ENCODE data around the gene AMBN. TPM values are rescaled to one million over a fixed set of nuclear protein-coding genes. Genes with fewer than 3 reads are reported as not detected.

Gene AMBN
- polyA plus RNA-seq, 1 of the 3 experiments (the other 2 are of a cell fraction), result not detected

- no peaks in the 10 kb centered on the region for H4K20me1 ChIP-seq (ENCODE audit: insufficient read depth)
- ChIA-PET CTCF (no interaction called here), POLR2A (no interaction called here)
- no peaks in the 10 kb centered on the region for H3K9me2 ChIP-seq
- TF ChIP-seq, protein P1, sequence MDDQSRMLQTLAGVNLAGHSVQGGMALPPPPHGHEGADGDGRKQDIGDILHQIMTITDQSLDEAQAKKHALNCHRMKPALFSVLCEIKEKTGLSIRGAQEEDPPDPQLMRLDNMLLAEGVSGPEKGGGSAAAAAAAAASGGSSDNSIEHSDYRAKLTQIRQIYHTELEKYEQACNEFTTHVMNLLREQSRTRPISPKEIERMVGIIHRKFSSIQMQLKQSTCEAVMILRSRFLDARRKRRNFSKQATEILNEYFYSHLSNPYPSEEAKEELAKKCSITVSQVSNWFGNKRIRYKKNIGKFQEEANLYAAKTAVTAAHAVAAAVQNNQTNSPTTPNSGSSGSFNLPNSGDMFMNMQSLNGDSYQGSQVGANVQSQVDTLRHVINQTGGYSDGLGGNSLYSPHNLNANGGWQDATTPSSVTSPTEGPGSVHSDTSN (IDR thresholded peaks at IDR 0.05), result no peak
- TF ChIP-seq, protein P2, sequence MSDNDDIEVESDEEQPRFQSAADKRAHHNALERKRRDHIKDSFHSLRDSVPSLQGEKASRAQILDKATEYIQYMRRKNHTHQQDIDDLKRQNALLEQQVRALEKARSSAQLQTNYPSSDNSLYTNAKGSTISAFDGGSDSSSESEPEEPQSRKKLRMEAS (IDR thresholded peaks at IDR 0.05; ENCODE audit: low read depth), result no peak
- TF ChIP-seq YY1 (IDR thresholded peaks at IDR 0.05; ENCODE audit: low read depth) (no peak), TAF1 (IDR thresholded peaks at IDR 0.05; ENCODE audit: borderline replicate concordance, low read depth, low read length) (no peak)
- TF ChIP-seq, protein P3, sequence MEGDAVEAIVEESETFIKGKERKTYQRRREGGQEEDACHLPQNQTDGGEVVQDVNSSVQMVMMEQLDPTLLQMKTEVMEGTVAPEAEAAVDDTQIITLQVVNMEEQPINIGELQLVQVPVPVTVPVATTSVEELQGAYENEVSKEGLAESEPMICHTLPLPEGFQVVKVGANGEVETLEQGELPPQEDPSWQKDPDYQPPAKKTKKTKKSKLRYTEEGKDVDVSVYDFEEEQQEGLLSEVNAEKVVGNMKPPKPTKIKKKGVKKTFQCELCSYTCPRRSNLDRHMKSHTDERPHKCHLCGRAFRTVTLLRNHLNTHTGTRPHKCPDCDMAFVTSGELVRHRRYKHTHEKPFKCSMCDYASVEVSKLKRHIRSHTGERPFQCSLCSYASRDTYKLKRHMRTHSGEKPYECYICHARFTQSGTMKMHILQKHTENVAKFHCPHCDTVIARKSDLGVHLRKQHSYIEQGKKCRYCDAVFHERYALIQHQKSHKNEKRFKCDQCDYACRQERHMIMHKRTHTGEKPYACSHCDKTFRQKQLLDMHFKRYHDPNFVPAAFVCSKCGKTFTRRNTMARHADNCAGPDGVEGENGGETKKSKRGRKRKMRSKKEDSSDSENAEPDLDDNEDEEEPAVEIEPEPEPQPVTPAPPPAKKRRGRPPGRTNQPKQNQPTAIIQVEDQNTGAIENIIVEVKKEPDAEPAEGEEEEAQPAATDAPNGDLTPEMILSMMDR (IDR thresholded peaks at IDR 0.05), result no peak
- TF ChIP-seq, protein P4, sequence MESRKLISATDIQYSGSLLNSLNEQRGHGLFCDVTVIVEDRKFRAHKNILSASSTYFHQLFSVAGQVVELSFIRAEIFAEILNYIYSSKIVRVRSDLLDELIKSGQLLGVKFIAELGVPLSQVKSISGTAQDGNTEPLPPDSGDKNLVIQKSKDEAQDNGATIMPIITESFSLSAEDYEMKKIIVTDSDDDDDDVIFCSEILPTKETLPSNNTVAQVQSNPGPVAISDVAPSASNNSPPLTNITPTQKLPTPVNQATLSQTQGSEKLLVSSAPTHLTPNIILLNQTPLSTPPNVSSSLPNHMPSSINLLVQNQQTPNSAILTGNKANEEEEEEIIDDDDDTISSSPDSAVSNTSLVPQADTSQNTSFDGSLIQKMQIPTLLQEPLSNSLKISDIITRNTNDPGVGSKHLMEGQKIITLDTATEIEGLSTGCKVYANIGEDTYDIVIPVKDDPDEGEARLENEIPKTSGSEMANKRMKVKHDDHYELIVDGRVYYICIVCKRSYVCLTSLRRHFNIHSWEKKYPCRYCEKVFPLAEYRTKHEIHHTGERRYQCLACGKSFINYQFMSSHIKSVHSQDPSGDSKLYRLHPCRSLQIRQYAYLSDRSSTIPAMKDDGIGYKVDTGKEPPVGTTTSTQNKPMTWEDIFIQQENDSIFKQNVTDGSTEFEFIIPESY (IDR thresholded peaks at IDR 0.05; ENCODE audit: borderline replicate concordance, low read depth), result no peak
- H3K4me1 ChIP-seq (ENCODE audit: control insufficient read depth in 1 of 2, insufficient read depth in 2 of 2, low read depth in 1 of 2, low read length in 1 of 2), result no peaks in the 10 kb centered on the region
- no peaks in the 10 kb centered on the region for H3K79me2 ChIP-seq (ENCODE audit: insufficient read depth)
- WGBS (ENCODE audit: low lambda C conversion rate), result 3% methylated on average over 4 of the region's 6 CpGs
- H3K27me3 ChIP-seq (ENCODE audit: insufficient read depth), result no peaks in the 10 kb centered on the region; the same call in 1 of the 2 replicates
- DNase-seq, result no peak
- no peak overlapping the region for H3K9ac ChIP-seq
- H3K27ac ChIP-seq (ENCODE audit: low read depth in 2 of 2, low read length in 1 of 2), result no peak overlapping the region
- no peak overlapping the region for H3K4me3 ChIP-seq (ENCODE audit: low read depth in 2 of 2, low read length in 1 of 2)
- H3F3A ChIP-seq (replicated peaks; ENCODE audit: insufficient read depth), result no peaks in the 10 kb centered on the region
- H3K4me2 ChIP-seq, result no peak overlapping the region
- no peaks in the 10 kb centered on the region for H3K36me3 ChIP-seq (replicated peaks in 1 of 2; ENCODE audit: control insufficient read depth in 1 of 2, insufficient read depth in 2 of 2, low read length in 1 of 2)
- H3K9me3 ChIP-seq, result no peaks in the 10 kb centered on the region
- H2AFZ ChIP-seq (ENCODE audit: low read depth), result no peak overlapping the region
Measured at GRCh38 chr4:70577220-70577927, 14.7 kb upstream of the AMBN start.

- no peaks in the 10 kb centered on the region for H3K79me2 ChIP-seq (ENCODE audit: insufficient read depth)
- H3K4me3 ChIP-seq (ENCODE audit: low read depth in 2 of 2, low read length in 1 of 2), result no peak overlapping the region
- ChIA-PET CTCF (no interaction called here), POLR2A (no interaction called here)
- H3K4me1 ChIP-seq (ENCODE audit: control insufficient read depth in 1 of 2, insufficient read depth in 2 of 2, low read depth in 1 of 2, low read length in 1 of 2), result no peaks in the 10 kb centered on the region
- no peak overlapping the region for H3K27ac ChIP-seq (ENCODE audit: low read depth in 2 of 2, low read length in 1 of 2)
- peaks cover 4% of the 10 kb centered on the region; the same call in 1 of the 2 replicates for H3K27me3 ChIP-seq (ENCODE audit: insufficient read depth)
- WGBS (ENCODE audit: low lambda C conversion rate), result 52% methylated on average over 2 of the region's 2 CpGs
- H3K36me3 ChIP-seq (replicated peaks in 1 of 2; ENCODE audit: control insufficient read depth in 1 of 2, insufficient read depth in 2 of 2, low read length in 1 of 2), result no peaks in the 10 kb centered on the region
- H3F3A ChIP-seq (replicated peaks; ENCODE audit: insufficient read depth), result no peaks in the 10 kb centered on the region
- TF ChIP-seq FOSL2 (IDR thresholded peaks at IDR 0.05; ENCODE audit: borderline replicate concordance, low read depth) (no peak), CHD2 (IDR thresholded peaks at IDR 0.05; ENCODE audit: low read length, partially characterized antibody) (no peak), RFX5 (IDR thresholded peaks at IDR 0.05; ENCODE audit: low read length) (no peak)
- DNase-seq, result no peak
- no peaks in the 10 kb centered on the region for H3K9me3 ChIP-seq
- H2AFZ ChIP-seq (ENCODE audit: low read depth), result no peak overlapping the region
- no peaks in the 10 kb centered on the region for H3K9me2 ChIP-seq
- no peak overlapping the region for H3K4me2 ChIP-seq
- H4K20me1 ChIP-seq (ENCODE audit: insufficient read depth), result no peaks in the 10 kb centered on the region
- no peak overlapping the region for H3K9ac ChIP-seq
Measured at GRCh38 chr4:70581980-70582379, 10.1 kb upstream of the AMBN start.

All from SK-N-SH (cell line).